ENCODE data around the gene CACNG5. TPM values are rescaled to one million over a fixed set of nuclear protein-coding genes. Genes with fewer than 3 reads are reported as not detected.

CACNG5 gene
- total RNA-seq, 4 donors from 2014 or later, result not detected

- Histone ChIP-seq H3K9me3 (no peaks in the 10 kb centered on the region), H3K4me3 (no peak overlapping the region), H3K4me1 (peaks cover 9 to 23% (median 13%) of the 10 kb centered on the region in 4 donors), H3K36me3 (no peaks in the 10 kb centered on the region), H3K27me3 (no peaks in the 10 kb centered on the region), H3K27ac (replicated peaks in 1 of 4) (no peak overlapping the region)
- intact Hi-C loops (cut with DNase I), result no loop called here
- WGBS, result 90% methylated on average over 10 of the region's 10 CpGs
- TF ChIP-seq POLR2AphosphoS5 (IDR thresholded peaks at IDR 0.05) (no peak), CTCF (IDR thresholded peaks at IDR 0.05) (no peak), POLR2A (IDR thresholded peaks at IDR 0.05; ENCODE audit: low read depth) (no peak), EP300 (IDR thresholded peaks at IDR 0.05) (no peak)
- no peak for DNase-seq (ENCODE audit: extremely low spot score)
These were observed 68.9 kb downstream of the CACNG5 start for GRCh38 chr17:66903781-66904180.

GRCh38 chr17:66904760-66905624, 70.1 kb downstream of the CACNG5 start:
- Histone ChIP-seq H3K9me3 (no peaks in the 10 kb centered on the region), H3K4me3 (no peak overlapping the region), H3K27ac (replicated peaks in 1 of 4) (peak overlapping the region in 2 of 4 donors; percentile 20 to 33), H3K27me3 (no peaks in the 10 kb centered on the region), H3K36me3 (no peaks in the 10 kb centered on the region), H3K4me1 (peaks cover 9 to 23% (median 13%) of the 10 kb centered on the region in 4 donors)
- DNase-seq (ENCODE audit: extremely low spot score), result no peak
- WGBS, result 43% methylated on average over 11 of the region's 12 CpGs
- intact Hi-C loops (cut with DNase I), result loop anchor here (5.0 kb wide), 1 partner anchor 188 kb away; no protein-coding TSS in a partner anchor
- TF ChIP-seq POLR2A (IDR thresholded peaks at IDR 0.05; ENCODE audit: low read depth), result no peak
- TF ChIP-seq POLR2AphosphoS5 (IDR thresholded peaks at IDR 0.05), result no peak
- no peak for TF ChIP-seq CTCF (IDR thresholded peaks at IDR 0.05)
- no peak for TF ChIP-seq EP300 (IDR thresholded peaks at IDR 0.05)

DNA sequence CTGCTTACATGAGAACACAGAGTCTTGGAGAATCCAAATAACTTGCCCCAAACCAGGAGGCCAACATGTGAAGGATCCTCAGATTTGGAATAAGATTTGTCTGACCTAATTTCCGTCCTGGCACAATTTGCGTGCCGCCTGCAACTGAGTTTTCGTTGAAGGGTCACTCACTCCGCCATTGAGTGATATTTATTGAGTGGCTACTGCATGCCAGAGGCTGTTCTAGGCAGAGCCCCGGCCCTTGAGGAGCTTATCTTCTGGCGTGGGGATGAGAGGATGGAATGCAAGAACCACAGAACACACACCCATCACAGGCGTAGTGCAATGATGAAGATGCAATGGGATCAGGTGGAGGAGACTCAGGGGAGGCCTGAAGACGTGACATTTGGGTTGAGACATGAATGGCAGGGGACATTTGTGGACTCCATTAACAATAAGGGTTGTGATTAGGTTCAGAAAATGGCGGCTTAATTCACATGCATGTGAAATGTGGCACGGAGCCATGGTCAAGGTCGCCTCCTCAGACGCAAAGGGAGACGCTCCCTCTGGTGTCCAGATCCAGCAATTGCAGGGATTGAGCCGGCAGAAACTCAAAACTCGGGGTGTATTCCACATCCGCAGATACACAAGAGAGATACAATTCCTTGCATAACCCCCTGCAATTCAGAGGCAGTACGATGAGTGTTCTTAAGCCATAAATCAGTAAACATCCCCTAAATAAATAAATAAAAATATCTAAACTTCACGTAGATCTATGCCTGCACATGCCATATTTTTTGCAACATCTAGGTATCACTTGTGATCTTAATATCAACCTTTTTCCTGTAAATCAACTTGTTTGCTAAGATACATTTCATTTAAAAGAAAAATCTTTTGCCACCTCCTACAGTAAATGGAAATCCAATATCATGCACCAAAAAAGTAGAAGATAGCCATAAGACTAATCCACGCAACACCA, 71.7 kb downstream of the CACNG5 start:
- 50% methylated on average over 20 of the region's 20 CpGs for WGBS
- Histone ChIP-seq H3K4me3 (no peak overlapping the region), H3K27ac (replicated peaks in 1 of 4) (no peak overlapping the region), H3K4me1 (peaks cover 9 to 23% (median 13%) of the 10 kb centered on the region in 4 donors), H3K9me3 (no peaks in the 10 kb centered on the region), H3K27me3 (no peaks in the 10 kb centered on the region), H3K36me3 (no peaks in the 10 kb centered on the region)
- TF ChIP-seq POLR2AphosphoS5 (IDR thresholded peaks at IDR 0.05) (peak in 1 of 2 donors; percentile 32), CTCF (IDR thresholded peaks at IDR 0.05) (peak; percentile 85 to 89 (median 89)), EP300 (IDR thresholded peaks at IDR 0.05) (no peak)
- DNase-seq (ENCODE audit: extremely low spot score), result no peak
- intact Hi-C loops (cut with DNase I), result loop anchor here (5.0 kb wide), 1 partner anchor 189 kb away; no protein-coding TSS in a partner anchor

- TF ChIP-seq CTCF (IDR thresholded peaks at IDR 0.05), result no peak
- TF ChIP-seq EP300 (IDR thresholded peaks at IDR 0.05), result no peak
- TF ChIP-seq POLR2AphosphoS5 (IDR thresholded peaks at IDR 0.05), result no peak
- TF ChIP-seq POLR2A (IDR thresholded peaks at IDR 0.05; ENCODE audit: low read depth), result no peak
- Histone ChIP-seq H3K27me3 (peaks cover 0 to 9% (median 0%) of the 10 kb centered on the region in 4 donors), H3K4me1 (peaks cover 7 to 13% (median 10%) of the 10 kb centered on the region in 4 donors), H3K36me3 (no peaks in the 10 kb centered on the region), H3K27ac (replicated peaks in 1 of 4) (no peak overlapping the region), H3K9me3 (no peaks in the 10 kb centered on the region), H3K4me3 (no peak overlapping the region)
- DNase-seq (ENCODE audit: extremely low spot score), result no peak
- intact Hi-C loops (cut with DNase I), result loop anchor here (5.0 kb wide), 1 partner anchor 193 kb away; no protein-coding TSS in a partner anchor
- 80% methylated on average over 8 of the region's 8 CpGs for WGBS
These were observed 75.0 kb downstream of the CACNG5 start for GRCh38 chr17:66909804-66910373.
